Activated naive CD4-positive, alpha-beta T cell treated with Interleukin-2 at 50 U/mL for 16 hours (primary cell): Measurements from ENCODE around the gene SKIC8.
A peak's percentile ranks its signal among the peaks of the same experiment; 100 is the strongest.

Source experiments
- DNase-seq: peaks from one replicate; pipeline ENCODE4 v3.0.0-alpha.2; 2020

Gene SKIC8

GRCh38 chr15:78291052-78291451 lies 8.4 kb downstream of the SKIC8 start:
- DNase-seq: no peak

DNA sequence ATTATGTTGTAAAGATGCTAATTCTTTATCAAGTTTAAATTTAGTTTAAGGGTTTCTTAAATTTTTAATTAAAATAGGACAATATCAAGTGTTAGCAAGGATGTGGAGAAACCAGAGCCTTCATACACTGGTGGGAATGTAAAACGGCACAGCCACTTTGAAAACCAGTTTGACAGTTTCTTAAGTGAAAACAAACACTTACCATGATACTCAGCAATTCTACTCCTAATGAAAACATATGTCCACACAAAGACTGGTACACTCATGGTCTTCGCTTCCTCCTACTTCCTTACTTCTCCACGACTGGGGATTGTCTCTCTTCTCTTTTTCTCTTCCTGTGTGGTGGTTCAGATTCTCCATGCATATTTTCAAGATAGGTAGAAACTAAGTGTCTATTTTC lies 9.2 kb downstream of the SKIC8 start:
- no peak for DNase-seq

DNA sequence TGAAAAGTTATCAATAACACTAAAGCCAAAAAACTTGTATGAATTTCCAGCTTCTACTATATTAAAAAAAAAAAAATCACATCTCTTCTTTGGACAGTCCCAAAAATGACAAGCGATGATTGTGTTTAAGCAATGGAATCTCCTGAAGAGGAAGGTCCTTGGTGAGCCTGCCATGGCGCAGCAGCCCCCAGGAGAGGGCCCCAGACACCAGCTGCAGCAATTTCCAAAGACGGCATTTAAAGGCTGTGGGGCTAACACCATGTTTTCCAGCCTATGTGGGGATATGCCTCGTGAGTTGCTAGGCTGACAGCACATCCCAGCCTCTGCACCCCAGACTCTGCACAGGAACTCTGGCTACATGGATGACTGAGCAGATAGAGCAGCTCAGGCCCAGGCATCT lies 14.7 kb downstream of the SKIC8 start:
- no peak for DNase-seq

- DNase-seq: no peak
Observed at GRCh38 chr15:78282324-78282723, 17.1 kb downstream of the SKIC8 start.

GRCh38 chr15:78280319-78281072 lies 18.9 kb downstream of the SKIC8 start:
- no peak for DNase-seq

- no peak for DNase-seq
Observed at GRCh38 chr15:78276064-78276943, 23.1 kb downstream of the SKIC8 start.

- no peak for DNase-seq
Observed at GRCh38 chr15:78274994-78275393, 24.4 kb downstream of the SKIC8 start.

DNA sequence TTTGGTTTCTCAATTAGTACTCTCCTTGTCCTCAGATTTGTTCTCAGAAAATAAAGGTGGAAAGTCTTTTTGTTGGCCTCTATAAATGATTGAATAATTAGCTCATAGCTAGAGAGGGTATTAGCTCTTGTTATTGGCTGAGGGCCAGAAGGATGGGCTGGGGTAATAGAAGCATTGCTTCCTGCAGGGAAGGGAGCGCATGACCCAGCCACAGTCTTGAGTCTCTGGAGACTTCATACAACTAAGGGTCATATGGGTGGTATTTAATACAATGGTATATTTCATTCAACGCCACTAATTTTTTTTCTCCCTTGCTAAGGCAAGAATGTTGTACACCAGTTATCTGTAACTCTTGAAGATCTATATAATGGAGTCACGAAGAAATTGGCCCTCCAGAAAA lies 26.6 kb downstream of the SKIC8 start:
- no peak for DNase-seq

- no peak for DNase-seq
Observed at GRCh38 chr15:78272316-78272715, 27.1 kb downstream of the SKIC8 start.

GRCh38 chr15:78266806-78267205 lies 32.6 kb downstream of the SKIC8 start:
- no peak for DNase-seq

DNA sequence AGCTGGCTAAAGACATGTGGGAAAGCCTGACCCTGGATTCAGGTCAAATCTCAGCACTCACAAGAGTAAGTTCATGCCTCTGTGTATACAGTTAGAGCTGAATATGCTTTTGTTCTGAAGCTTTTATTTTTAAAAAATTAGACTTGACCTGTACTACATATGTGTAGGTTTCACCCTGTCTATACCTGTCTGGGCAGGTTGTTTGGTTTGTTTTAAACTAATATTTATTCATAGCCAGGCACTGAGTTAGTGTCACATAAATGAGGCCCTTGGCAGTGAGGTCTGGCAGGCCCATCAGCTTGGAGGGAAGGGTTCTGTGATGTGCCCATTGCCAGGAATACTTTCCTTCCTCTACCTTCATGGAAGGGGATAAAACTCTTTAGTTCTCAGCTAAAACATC lies 33.2 kb downstream of the SKIC8 start:
- DNase-seq: no peak

DNA sequence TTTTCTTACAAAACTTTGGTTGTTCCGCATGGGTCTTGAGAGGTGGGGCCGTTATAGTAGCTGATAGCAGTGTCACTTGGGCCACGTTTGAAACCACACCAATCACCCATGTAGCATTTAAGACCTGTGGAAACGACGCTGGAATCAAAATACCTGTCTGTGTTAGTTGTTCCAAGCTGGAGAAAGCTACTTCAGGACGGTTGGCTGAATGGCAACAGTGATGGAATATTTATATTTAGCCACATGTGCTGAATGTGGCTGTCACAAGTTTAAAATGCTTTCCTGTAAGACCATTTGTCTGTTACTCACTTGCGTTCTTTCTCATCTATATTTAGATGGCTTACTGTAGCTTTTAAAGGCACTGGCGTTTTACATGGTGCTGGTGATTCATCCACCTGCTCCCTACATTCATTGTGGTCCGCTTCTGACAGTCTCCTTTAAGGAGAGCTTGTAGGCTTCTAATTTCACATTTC lies 33.6 kb downstream of the SKIC8 start:
- DNase-seq: no peak

DNA sequence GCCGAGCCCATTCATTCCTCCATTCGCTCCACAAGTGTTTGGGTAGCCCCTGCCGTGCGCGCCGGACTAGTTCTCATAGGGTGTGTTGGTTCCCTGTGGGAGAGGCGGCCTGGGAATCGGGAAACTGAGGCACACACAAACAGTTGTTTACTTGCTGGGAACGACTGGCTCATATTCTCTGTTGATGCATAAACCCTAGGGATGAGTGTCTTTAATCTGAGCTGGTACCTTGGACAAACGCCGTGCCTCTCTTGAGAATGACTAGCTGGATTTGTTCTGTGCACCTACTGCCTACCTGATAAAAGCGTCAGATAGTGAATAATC lies 34.3 kb downstream of the SKIC8 start:
- no peak for DNase-seq

DNA sequence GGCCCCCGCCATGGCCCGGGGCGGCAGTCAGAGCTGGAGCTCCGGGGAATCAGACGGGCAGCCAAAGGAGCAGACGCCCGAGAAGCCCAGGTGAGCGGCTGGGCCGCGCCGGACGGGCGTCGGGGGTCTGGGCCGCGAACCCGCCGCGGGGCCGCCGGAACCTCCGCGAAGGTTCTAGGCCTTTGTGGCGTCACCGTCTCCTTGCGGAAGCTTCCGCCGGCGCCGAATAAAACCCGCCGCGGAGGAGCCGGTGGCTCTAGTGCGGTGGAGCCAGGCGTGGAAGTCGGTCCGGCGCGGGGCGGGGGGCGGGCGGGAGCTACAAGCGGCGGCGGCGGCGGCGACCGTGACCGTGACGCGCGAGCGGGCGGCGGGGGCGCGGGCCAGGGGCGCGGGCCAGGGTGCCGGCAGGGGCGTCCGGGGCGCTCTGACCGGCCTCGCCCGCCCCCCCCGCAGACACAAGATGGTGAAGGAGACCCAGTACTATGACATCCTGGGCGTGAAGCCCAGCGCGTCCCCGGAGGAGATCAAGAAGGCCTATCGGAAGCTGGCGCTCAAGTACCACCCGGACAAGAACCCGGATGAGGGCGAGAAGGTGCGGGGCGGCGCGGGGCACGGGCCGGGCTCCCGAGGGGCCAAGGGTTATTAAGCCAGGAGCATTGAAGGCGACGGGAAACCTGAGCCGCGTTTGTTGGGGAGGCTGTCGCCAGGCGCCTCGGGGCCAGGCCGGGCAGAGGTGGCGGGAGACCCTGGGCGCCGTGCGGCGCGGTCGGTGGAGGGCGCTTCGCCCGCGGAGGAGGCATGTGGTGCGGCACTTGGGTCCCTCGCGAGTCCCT lies 34.9 kb downstream of the SKIC8 start, which contains the start of gene DNAJA4:
Gene DNAJA4 (plus strand): TSS at position 259 of the 833 bp plus-strand sequence. CDS start 202 bp downstream, at position 461.
- peak; percentile 60 for DNase-seq

DNA sequence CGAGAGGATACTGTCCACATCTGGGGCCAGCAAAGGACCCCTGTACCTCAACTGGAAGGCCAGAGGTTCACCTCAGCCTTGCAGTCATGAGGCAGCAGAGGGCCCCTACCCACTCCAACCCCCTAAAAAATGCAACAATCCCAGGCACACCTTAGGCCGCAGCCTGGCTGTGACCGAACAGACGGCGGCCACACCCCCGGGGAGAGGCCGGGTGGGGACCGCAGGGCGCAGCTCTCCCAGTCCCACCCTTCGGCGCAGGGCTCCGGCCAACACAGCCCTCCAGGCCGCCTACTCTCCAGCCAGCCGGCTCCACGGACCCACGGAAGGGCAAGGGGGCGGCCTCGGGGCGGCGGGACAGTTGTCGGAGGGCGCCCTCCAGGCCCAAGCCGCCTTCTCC lies 35.5 kb downstream of the SKIC8 start:
- DNase-seq: no peak

- no peak for DNase-seq
Observed at GRCh38 chr15:78263351-78263781, 36.0 kb downstream of the SKIC8 start.

DNA sequence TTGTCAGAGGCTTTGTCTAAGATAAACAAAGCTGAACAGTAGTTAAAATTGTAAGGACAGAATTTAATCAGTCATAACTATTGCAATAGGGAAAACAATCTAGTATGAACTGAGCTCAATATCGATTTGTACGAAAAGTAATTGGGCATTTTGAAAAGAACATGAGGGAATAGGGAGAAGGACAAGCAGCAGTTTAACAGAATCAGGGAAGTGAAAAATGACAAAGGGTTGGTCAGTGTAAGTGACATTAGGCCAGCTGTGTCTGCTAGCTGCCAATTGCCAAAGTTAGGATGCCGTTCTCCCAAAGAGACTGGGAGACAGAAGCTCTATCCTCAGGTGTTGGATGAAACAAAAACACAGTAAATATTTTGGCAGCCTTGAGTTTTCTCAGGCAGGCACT lies 38.3 kb downstream of the SKIC8 start:
- no peak for DNase-seq

GRCh38 chr15:78260489-78260888 lies 38.9 kb downstream of the SKIC8 start:
- DNase-seq: no peak

DNA sequence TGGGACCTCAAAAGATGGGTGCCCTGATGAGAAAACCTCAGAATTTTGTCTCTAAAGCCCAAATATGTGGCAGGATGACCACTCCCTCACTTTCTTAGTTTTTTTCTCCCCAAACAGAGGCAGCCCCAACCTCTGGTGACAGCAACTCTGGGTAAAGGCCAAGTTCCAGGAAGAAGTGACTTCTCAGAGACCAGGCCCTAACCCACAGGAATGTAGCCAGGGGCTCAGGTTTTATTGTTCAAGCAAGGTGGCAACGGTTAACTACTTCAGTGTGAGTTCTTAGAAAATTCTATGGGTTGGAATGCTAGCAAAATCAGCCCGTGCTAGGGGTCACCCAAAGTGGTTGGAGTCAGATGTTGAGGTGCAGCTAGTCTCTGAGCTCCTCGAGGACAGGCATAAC lies 40.2 kb downstream of the SKIC8 start:
- DNase-seq: no peak

- DNase-seq: no peak
Observed at GRCh38 chr15:78257681-78258080, 41.7 kb downstream of the SKIC8 start.

- no peak for DNase-seq
Observed at GRCh38 chr15:78256044-78256437, 43.4 kb downstream of the SKIC8 start.

DNA sequence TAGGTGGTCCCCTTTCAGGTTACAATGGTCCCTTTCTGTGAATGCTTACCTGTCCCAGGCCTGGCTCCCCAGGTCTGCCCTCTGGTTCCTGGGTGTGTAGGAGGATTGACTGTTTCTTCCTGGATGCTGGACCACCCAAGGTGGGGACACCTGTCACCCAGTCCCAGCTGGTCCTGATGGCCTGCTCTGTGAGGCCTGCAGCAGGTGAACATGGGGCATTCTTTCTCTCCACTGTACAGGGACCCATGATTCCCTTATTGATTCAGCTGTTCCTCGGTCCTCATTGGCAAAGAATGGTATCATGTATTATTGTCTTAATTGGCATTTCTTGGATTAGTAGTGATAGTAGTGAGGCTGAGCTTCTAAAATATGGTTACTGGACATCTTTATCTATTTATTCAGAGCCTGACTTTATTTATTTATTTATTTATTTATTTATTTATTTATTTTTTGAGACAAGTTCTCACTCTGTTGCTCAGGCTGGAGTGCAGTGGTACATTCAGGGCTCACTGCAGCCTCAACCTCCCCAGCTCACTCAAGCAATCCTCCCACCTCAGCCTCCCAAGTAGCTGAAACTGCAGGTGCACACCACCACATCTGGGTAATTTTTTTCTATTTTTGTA lies 43.9 kb downstream of the SKIC8 start:
- no peak for DNase-seq

GRCh38 chr15:78251136-78251535 lies 48.3 kb downstream of the SKIC8 start:
- no peak for DNase-seq
